ENCODE results near the gene MAD1L1.

- TF ChIP-seq CTCF (IDR thresholded peaks at IDR 0.05 in 8 of 11, conservative IDR thresholded peaks at IDR 0.05 in 3 of 11) (no peak), POLR2A (IDR thresholded peaks at IDR 0.05) (no peak), POLR2AphosphoS5 (IDR thresholded peaks at IDR 0.05) (no peak)
These were observed 85.9 kb downstream of the MAD1L1 start for GRCh38 chr7:2146676-2147472.
